Cardiac muscle cell (in vitro differentiated cells and primary cell): ENCODE results near the gene LANCL2. TPM values are rescaled to one million over a fixed set of nuclear protein-coding genes. Genes with fewer than 3 reads are reported as not detected.

Experiments
- DNase-seq, 2 donors: peaks; one replicate each; pipeline versions ENCODE4 v3.0.0 to v3.0.0-alpha.2; 2010 to 2017; ENCODE audit warnings: low read depth in 1 of 2, low spot score in 1 of 2
- H3K27ac ChIP-seq: fragments of 200-600 bp; sonication (generic); 2 replicates; pipeline ENCODE4 v1.5.1; 2016
- H3K27me3 ChIP-seq: fragments of 200-600 bp; sonication (generic); 2 replicates; pipeline ENCODE4 v1.6.0; 2016; ENCODE audit warnings: control low read depth
- H3K36me3 ChIP-seq: fragments of 200-600 bp; sonication (generic); 2 replicates; pipeline ENCODE4 v1.5.1; 2016; ENCODE audit warnings: control low read depth
- H3K4me1 ChIP-seq: fragments of 200-600 bp; sonication (generic); 2 replicates; pipeline ENCODE4 v1.8.1; 2017; ENCODE audit warnings: low read depth, mild to moderate bottlenecking, mixed run types
- H3K4me3 ChIP-seq: fragments of 200-600 bp; sonication (generic); 2 replicates; pipeline ENCODE4 v1.5.1; 2016; ENCODE audit warnings: mild to moderate bottlenecking
- H3K9me3 ChIP-seq: fragments of 200-600 bp; sonication (generic); 2 replicates; pipeline ENCODE4 v1.5.1; 2017; ENCODE audit warnings: low read depth, mild to moderate bottlenecking, control low read depth
- polyA plus RNA-seq: library from polyadenylated mRNA; unstranded; fragments of >200 nt; fragmentation: Nextera tagmentation; extraction: Ambion mirVana; gene quantifications from 2 replicates; pipeline ENCODE4 v1.2.1, GENCODE V29; 2016
- total RNA-seq: library from RNA; depleted of rRNA; stranded (reverse); fragments of >200 nt; gene quantifications from 2 replicates; pipeline ENCODE4 v1.2.3, GENCODE V29; 2016
- TF ChIP-seq, protein P1 (sequence below): IDR thresholded peaks from 2 replicates; pipeline ENCODE4 v1.5.1; 2012; ENCODE audit warnings: low read depth, mild to moderate bottlenecking, low read length

Gene LANCL2
- total and polyA plus RNA-seq, 2 experiments from 2014 or later = 13.8 to 18.8 TPM

DNA sequence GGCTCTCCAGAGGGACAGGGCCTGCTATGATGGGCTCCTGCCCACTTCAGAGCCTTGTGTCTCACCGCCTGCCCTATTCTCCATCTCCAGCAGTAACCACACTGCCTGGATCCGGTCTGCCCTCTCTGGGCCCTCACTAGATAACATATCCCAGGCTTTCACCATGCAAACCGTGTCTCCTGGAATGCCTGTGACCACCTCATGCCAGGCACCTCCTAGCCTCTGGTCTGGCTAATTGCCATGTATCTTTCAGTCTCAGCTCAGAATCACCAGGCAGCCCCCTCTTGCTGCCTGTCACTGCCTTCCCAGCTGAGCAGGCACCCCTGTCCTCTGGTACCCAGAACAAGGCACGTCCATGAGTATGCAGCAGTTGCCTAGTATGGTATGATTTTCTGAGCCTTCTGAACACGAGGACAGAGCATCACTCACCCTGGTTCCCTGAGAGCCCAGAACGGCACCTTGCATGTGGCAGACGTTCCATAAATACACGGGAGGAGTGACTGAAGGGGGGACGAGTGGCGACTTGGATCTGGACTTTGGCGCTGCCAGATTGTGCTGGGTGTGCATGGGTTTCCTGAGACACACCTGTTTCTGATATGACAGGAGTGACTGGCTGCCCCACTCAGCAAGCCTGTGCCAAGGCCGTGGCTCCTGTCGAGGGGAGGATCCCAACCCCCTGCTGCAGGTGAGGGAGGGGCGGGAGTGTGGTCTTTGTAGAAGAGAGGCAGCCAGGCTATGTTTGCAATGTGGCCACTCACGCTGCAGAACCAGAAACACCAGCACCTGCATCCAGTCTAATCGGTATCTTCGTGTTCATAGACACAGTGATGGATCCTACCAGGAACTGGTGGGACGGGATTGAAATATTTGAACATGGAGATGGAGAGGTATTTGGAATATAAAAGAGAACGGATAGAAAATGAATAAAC, 112.0 kb downstream of the LANCL2 start:
- no peaks in the 10 kb centered on the region for H3K9me3 ChIP-seq
- H3K4me1 ChIP-seq = no peaks in the 10 kb centered on the region
- TF ChIP-seq, protein P1, sequence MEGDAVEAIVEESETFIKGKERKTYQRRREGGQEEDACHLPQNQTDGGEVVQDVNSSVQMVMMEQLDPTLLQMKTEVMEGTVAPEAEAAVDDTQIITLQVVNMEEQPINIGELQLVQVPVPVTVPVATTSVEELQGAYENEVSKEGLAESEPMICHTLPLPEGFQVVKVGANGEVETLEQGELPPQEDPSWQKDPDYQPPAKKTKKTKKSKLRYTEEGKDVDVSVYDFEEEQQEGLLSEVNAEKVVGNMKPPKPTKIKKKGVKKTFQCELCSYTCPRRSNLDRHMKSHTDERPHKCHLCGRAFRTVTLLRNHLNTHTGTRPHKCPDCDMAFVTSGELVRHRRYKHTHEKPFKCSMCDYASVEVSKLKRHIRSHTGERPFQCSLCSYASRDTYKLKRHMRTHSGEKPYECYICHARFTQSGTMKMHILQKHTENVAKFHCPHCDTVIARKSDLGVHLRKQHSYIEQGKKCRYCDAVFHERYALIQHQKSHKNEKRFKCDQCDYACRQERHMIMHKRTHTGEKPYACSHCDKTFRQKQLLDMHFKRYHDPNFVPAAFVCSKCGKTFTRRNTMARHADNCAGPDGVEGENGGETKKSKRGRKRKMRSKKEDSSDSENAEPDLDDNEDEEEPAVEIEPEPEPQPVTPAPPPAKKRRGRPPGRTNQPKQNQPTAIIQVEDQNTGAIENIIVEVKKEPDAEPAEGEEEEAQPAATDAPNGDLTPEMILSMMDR = no peak
- no peaks in the 10 kb centered on the region for H3K36me3 ChIP-seq
- no peak for DNase-seq
- H3K27me3 ChIP-seq = no peaks in the 10 kb centered on the region
- H3K27ac ChIP-seq = no peak overlapping the region
- no peak overlapping the region for H3K4me3 ChIP-seq

DNA sequence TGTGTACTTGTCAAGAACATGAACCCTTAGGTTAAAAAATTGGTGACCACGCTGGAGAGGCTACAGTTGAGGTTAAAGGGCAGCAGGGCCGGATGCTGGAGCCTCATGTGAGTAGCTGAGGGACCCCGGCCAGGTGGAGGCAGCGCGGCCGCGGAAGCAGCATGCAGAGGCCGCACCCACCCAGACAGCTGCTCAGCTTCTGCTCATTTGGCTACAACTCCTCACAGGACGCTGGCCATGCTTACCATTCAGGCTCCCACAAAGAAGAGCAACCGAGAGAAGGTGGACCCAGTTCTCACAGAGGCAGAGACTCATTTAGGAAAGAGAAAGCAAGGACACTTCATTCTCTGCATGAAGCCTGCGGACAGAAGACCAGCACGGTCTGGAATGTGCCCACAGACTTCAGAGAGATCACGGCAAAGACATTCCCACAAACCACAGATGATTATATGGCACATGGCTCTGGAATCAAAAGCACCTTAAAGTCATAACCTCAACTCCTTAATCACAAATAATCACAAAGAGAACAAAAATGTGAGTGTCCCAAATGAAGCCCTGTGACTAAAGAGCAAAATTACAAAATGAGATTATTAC, 112.7 kb downstream of the LANCL2 start:
- no peaks in the 10 kb centered on the region for H3K27me3 ChIP-seq
- no peak overlapping the region for H3K27ac ChIP-seq
- no peaks in the 10 kb centered on the region for H3K4me1 ChIP-seq
- H3K9me3 ChIP-seq = no peaks in the 10 kb centered on the region
- DNase-seq = peak in 1 of 2 donors; percentile 60
- H3K4me3 ChIP-seq = no peak overlapping the region
- TF ChIP-seq, protein P1 = no peak
- no peaks in the 10 kb centered on the region for H3K36me3 ChIP-seq

DNA sequence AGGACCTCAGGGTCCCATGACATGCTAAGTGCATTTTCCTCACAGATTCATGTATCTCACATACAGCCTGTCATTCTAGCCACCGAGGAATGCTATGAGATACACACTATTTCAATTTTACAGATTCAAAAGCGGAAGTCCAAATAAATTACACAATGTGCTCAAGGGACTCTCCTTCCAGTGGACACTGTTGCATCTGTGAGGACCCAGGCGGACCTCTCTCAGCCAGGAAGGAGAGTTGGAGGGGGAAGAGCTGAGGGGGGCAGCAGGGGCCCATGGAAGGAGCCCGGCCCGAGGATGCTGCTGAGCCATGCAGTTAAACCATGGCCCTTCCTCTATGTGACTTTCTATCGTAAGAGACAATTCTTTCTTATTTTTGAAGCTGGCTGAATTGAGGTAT, 113.6 kb downstream of the LANCL2 start:
- TF ChIP-seq, protein P1 = no peak
- no peaks in the 10 kb centered on the region for H3K27me3 ChIP-seq
- no peak overlapping the region for H3K27ac ChIP-seq
- no peaks in the 10 kb centered on the region for H3K36me3 ChIP-seq
- DNase-seq = no peak
- H3K4me1 ChIP-seq = no peaks in the 10 kb centered on the region
- H3K4me3 ChIP-seq = no peak overlapping the region
- H3K9me3 ChIP-seq = no peaks in the 10 kb centered on the region

DNA sequence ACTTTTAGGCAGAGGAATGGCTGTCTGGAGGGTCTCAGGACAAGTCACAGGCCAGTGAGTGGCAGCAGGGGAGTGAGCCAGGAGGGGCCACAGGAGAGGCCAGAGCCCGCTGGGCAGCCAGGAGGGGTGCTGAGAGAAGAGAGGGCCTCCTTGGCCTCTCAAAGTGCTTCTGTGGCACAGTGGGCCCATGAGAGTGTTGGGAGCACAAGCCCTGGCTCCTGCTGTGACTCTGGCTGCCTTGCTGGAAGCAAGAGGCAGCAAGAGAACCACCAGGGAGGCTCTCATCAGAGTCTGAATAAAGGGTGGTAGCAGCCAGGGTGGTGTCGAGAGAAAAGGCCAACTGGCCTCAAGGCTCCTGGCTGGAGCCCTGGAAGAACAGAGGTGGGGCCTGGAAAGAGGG, 116.0 kb downstream of the LANCL2 start:
- Histone ChIP-seq H3K4me1 (no peaks in the 10 kb centered on the region), H3K36me3 (no peaks in the 10 kb centered on the region), H3K9me3 (no peaks in the 10 kb centered on the region), H3K27ac (no peak overlapping the region), H3K4me3 (no peak overlapping the region), H3K27me3 (no peaks in the 10 kb centered on the region)
- DNase-seq = no peak
- TF ChIP-seq, protein P1 = no peak

DNA sequence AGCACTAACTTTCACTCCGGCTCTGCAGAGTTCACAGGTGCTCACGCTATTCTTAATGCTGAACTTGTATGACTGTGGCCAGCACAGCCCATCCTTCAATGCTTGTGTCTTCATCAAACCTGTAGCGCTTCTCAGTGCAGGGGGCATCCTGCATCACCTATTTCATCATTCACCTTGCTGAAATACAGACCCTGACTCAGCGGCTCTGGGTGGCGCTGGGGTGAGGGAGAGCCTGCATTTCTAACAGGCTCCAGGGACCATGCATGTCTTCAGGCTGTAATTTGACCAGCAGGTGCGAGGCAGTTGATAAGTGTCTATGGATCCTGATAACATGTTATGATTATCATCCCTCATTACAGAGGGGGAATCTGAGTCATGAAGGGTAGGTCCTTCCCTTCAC, 117.9 kb downstream of the LANCL2 start:
- Histone ChIP-seq H3K36me3 (no peaks in the 10 kb centered on the region), H3K9me3 (no peaks in the 10 kb centered on the region), H3K4me1 (no peaks in the 10 kb centered on the region), H3K27ac (no peak overlapping the region), H3K4me3 (no peak overlapping the region), H3K27me3 (no peaks in the 10 kb centered on the region)
- TF ChIP-seq, protein P1 = no peak
- DNase-seq = no peak

Other genes starting within 250 kb of the LANCL2 start
- 19.3 and 21.3 TPM in 2 replicates for gene VOPP1, start 207.2 kb downstream of the LANCL2 start, total RNA-seq
- 5.0 and 9.6 TPM in 2 replicates for gene VOPP1, start 207.2 kb downstream of the LANCL2 start, polyA plus RNA-seq